CD14-positive monocyte (primary cell): ENCODE data around the gene ANGPTL4. TPM values are rescaled to one million over a fixed set of nuclear protein-coding genes. Genes with fewer than 3 reads are reported as not detected.

Experiments used
- DNase-seq, 3 donors: peaks; one replicate each; pipeline ENCODE4 v3.0.0-alpha.2; 2011 to 2022
- H2AFZ ChIP-seq: 2 replicates; pipeline ENCODE4 v1.6.0; 2012; ENCODE audit warnings: mild to moderate bottlenecking, low read depth, low read length, inconsistent platforms; ENCODE audit not compliant: insufficient read depth, poor library complexity, severe bottlenecking
- H3K27ac ChIP-seq, 2 donors: 1 replicate in 1 of 2; 2 replicates in 1 of 2; pipeline ENCODE4 v1.5.1; 2012 to 2013; ENCODE audit warnings: low read length in 2 of 2, control low read depth in 1 of 2, inconsistent platforms in 1 of 2, low read depth in 1 of 2, mild to moderate bottlenecking in 1 of 2
- H3K27me3 ChIP-seq, 2 donors: one replicate each; pipeline versions ENCODE4 v1.6.0 to v1.6.1; 2011 to 2013; ENCODE audit warnings: low read length in 2 of 2; ENCODE audit not compliant: control insufficient read depth in 2 of 2, insufficient read depth in 2 of 2
- H3K36me3 ChIP-seq, 2 donors: replicated peaks in 1 of 2; 1 replicate in 1 of 2; 2 replicates in 1 of 2; pipeline versions ENCODE4 v1.5.1 to v1.6.1; 2012 to 2013; ENCODE audit warnings: low read length in 2 of 2, control low read depth in 1 of 2, inconsistent platforms in 1 of 2, mild to moderate bottlenecking in 1 of 2; ENCODE audit not compliant: insufficient read depth in 2 of 2, control insufficient read depth in 1 of 2
- H3K4me1 ChIP-seq, 2 donors: 1 replicate in 1 of 2; 2 replicates in 1 of 2; pipeline versions ENCODE4 v1.5.1 to v1.6.1; 2012 to 2013; ENCODE audit warnings: low read length in 2 of 2, control low read depth in 1 of 2, inconsistent platforms in 1 of 2, mild to moderate bottlenecking in 1 of 2, moderate library complexity in 1 of 2; ENCODE audit not compliant: insufficient read depth in 2 of 2, control insufficient read depth in 1 of 2
- H3K4me2 ChIP-seq: replicated peaks from 2 replicates; pipeline ENCODE3; 2012; ENCODE audit warnings: low read length, moderate library complexity, mild to moderate bottlenecking; ENCODE audit not compliant: poor library complexity, severe bottlenecking; ENCODE audit errors: extremely low read depth
- H3K4me3 ChIP-seq, 3 experiments: fragments of 200-600 bp in 1 of 3; sonication (generic) in 1 of 3; replicated peaks in 1 of 3; 1 replicate in 2 of 3; 2 replicates in 1 of 3; pipeline ENCODE4 v1.5.1; 2011 to 2013; ENCODE audit warnings: low read length in 3 of 3, mild to moderate bottlenecking in 3 of 3, control low read depth in 2 of 3, low read depth in 2 of 3, inconsistent platforms in 1 of 3, moderate library complexity in 1 of 3
- H3K79me2 ChIP-seq: 2 replicates; pipeline ENCODE4 v1.6.0; 2012; ENCODE audit warnings: mild to moderate bottlenecking, control low read depth, inconsistent platforms, low read length, moderate library complexity; ENCODE audit not compliant: insufficient read depth
- H3K9ac ChIP-seq: 2 replicates; pipeline ENCODE4 v1.6.0; 2017; ENCODE audit warnings: low read length, mild to moderate bottlenecking; ENCODE audit not compliant: insufficient read depth, poor library complexity, severe bottlenecking
- H3K9me3 ChIP-seq, 2 donors: replicated peaks in 1 of 2; 1 replicate in 1 of 2; 2 replicates in 1 of 2; pipeline versions ENCODE4 v1.5.1 to v1.6.1; 2012 to 2013; ENCODE audit warnings: low read length in 2 of 2, control low read depth in 1 of 2; ENCODE audit not compliant: control insufficient read depth in 1 of 2, insufficient read depth in 1 of 2
- H4K20me1 ChIP-seq: 2 replicates; pipeline ENCODE4 v1.6.0; 2012; ENCODE audit warnings: mild to moderate bottlenecking, low read length, control low read depth, moderate library complexity; ENCODE audit not compliant: insufficient read depth
- H3K27ac Mint-ChIP-seq, 7 donors: one replicate each; pipeline ENCODE4 v1.8.0; 2020; ENCODE audit warnings: mild to moderate bottlenecking in 7 of 7, mixed read lengths in 7 of 7, moderate library complexity in 6 of 7, inconsistent platforms in 2 of 7
- H3K27me3 Mint-ChIP-seq, 3 donors: one replicate each; pipeline ENCODE4 v1.8.0; 2021 to 2022; ENCODE audit warnings: low read depth in 3 of 3, mild to moderate bottlenecking in 3 of 3, mixed read lengths in 3 of 3, moderate library complexity in 3 of 3, inconsistent platforms in 1 of 3
- H3K36me3 Mint-ChIP-seq, 2 donors: one replicate each; pipeline ENCODE4 v1.8.0; 2020; ENCODE audit warnings: mixed read lengths in 2 of 2, inconsistent platforms in 1 of 2, mild to moderate bottlenecking in 1 of 2
- H3K4me1 Mint-ChIP-seq: one replicate; pipeline ENCODE4 v1.8.0; 2020; ENCODE audit warnings: mild to moderate bottlenecking, mixed read lengths
- H3K4me3 Mint-ChIP-seq, 2 donors: one replicate each; pipeline ENCODE4 v1.8.0; 2020; ENCODE audit warnings: mild to moderate bottlenecking in 2 of 2, mixed read lengths in 2 of 2, moderate library complexity in 1 of 2
- H3K9me3 Mint-ChIP-seq, 7 donors: one replicate each; pipeline ENCODE4 v1.8.0; 2020 to 2022; ENCODE audit warnings: mixed read lengths in 7 of 7, mild to moderate bottlenecking in 6 of 7, moderate library complexity in 6 of 7, inconsistent platforms in 2 of 7
- CTCF ChIP-seq: fragments of 200-600 bp; IDR thresholded peaks from one replicate; pipeline ENCODE4 v1.8.0; 2022; ENCODE audit warnings: antibody characterized with exemption, mild to moderate bottlenecking
- WGBS: methylation state at CpG from one replicate; pipeline ENCODE4 v1.1.5; 2013; ENCODE audit warnings: missing lambda C conversion rate; ENCODE audit not compliant: insufficient coverage; 5-methylcytosine and 5-hydroxymethylcytosine counted together
- intact Hi-C, 2 donors: fragments of 100-400 bp; cut with micrococcal nuclease; formaldehyde crosslinking; loops; one replicate each; pipeline versions ENCODE4 v1.15.0 to v1.15.1; 2023
- polyA plus RNA-seq, 3 donors: library from polyadenylated mRNA; depleted of rRNA in 1 of 3; unstranded in 2 of 3; stranded (reverse) in 1 of 3; fragments of 300-500 nt in 2 of 3; fragments of >200 nt in 1 of 3; fragmentation: Illumina TruSeq in 2 of 3; gene quantifications; 1 replicate in 2 of 3; 2 replicates in 1 of 3; pipeline ENCODE4 v1.2.3, GENCODE V29; 2012 to 2021

Gene ANGPTL4
- polyA plus RNA-seq, 3 donors = not detected

- Histone ChIP-seq H3K79me2 (peaks cover 56% of the 10 kb centered on the region), H3K9me3 (peaks cover 0 to 3% of the 10 kb centered on the region in 2 donors), H3K36me3 (no peaks in the 10 kb centered on the region), H3K9ac (no peak overlapping the region), H2AFZ (no peak overlapping the region), H3K4me1 (peaks cover 17 to 18% of the 10 kb centered on the region in 2 donors), H4K20me1 (peaks cover 58% of the 10 kb centered on the region), H3K27ac (peak overlapping the region in 1 of 2 donors; percentile 36), H3K27me3 (no peaks in the 10 kb centered on the region), H3K4me2 (peak overlapping the region; percentile 70), H3K4me3 (peak overlapping the region in 1 of 3 experiments; percentile 76)
- peaks cover 14 to 37% of the 10 kb centered on the region in 2 donors for H3K36me3 Mint-ChIP-seq
- DNase-seq = peak in 1 of 3 donors; percentile 16
- H3K27me3 Mint-ChIP-seq = no peaks in the 10 kb centered on the region
- intact Hi-C loops = loop anchor here in 1 of 2 donors (2.0 kb wide), 2 partner anchors 37 to 71 kb away; partner anchors contain the start of genes NDUFA7 and RPS28
- H3K27ac Mint-ChIP-seq = peak overlapping the region; percentile 57 to 91 (median 85)
- H3K4me1 Mint-ChIP-seq = peaks cover 21% of the 10 kb centered on the region
- peaks cover 5 to 8% (median 7%) of the 10 kb centered on the region in 7 donors for H3K9me3 Mint-ChIP-seq
- WGBS = 74% methylated on average over 21 of the region's 23 CpGs
- H3K4me3 Mint-ChIP-seq = peak overlapping the region in 1 of 2 donors; percentile 53
- TF ChIP-seq CTCF = no peak
These were observed 27.5 kb downstream of the ANGPTL4 start for GRCh38 chr19:8391198-8392016.

GRCh38 chr19:8392017-8392591 is 28.1 kb downstream of the ANGPTL4 start:
- Mint-ChIP-seq H3K36me3 (peaks cover 13 to 35% of the 10 kb centered on the region in 2 donors), H3K27me3 (peaks cover 0 to under 1% (median 0%) of the 10 kb centered on the region in 3 donors), H3K27ac (peak overlapping the region in 5 of 7 donors; percentile 44 to 62 (median 57)), H3K4me3 (peak overlapping the region in 1 of 2 donors; percentile 53), H3K4me1 (peaks cover 21% of the 10 kb centered on the region), H3K9me3 (peaks cover 0 to 3% (median 0%) of the 10 kb centered on the region in 7 donors)
- H3K27me3 ChIP-seq = no peaks in the 10 kb centered on the region
- peaks cover 65% of the 10 kb centered on the region for H4K20me1 ChIP-seq
- no peak overlapping the region for H3K4me3 ChIP-seq
- H3K4me1 ChIP-seq = peaks cover 17 to 18% of the 10 kb centered on the region in 2 donors
- WGBS = 52% methylated on average over 8 of the region's 11 CpGs
- TF ChIP-seq CTCF = no peak
- H3K27ac ChIP-seq = peak overlapping the region in 1 of 2 donors; percentile 26
- no peaks in the 10 kb centered on the region for H3K36me3 ChIP-seq
- peaks cover 63% of the 10 kb centered on the region for H3K79me2 ChIP-seq
- no peak overlapping the region for H2AFZ ChIP-seq
- H3K9ac ChIP-seq = no peak overlapping the region
- DNase-seq = no peak
- no peaks in the 10 kb centered on the region for H3K9me3 ChIP-seq
- no peak overlapping the region for H3K4me2 ChIP-seq
- intact Hi-C loops = no loop called here
